ENCODE results near the gene PRKD1.
"Not testable (repeated sequence)": the region's sequence is repeated elsewhere in the genome, so short reads cannot be mapped to it uniquely, and the experiment has no call there.

Gene PRKD1

GRCh38 chr14:29799464-29800095, 128.1 kb downstream of the PRKD1 start:
- DNase-seq (ENCODE audit: low read depth in 2 of 2), result no peak

GRCh38 chr14:29798811-29799210, 128.8 kb downstream of the PRKD1 start:
- no peak for DNase-seq (ENCODE audit: low read depth in 2 of 2)

- no peak for DNase-seq (ENCODE audit: low read depth in 2 of 2)
These were observed 129.5 kb downstream of the PRKD1 start for GRCh38 chr14:29798108-29798663.

GRCh38 chr14:29796853-29797252, 130.8 kb downstream of the PRKD1 start:
- DNase-seq (ENCODE audit: low read depth in 2 of 2), result no peak

- DNase-seq (ENCODE audit: low read depth in 2 of 2), result no peak
These were observed 138.2 kb downstream of the PRKD1 start for GRCh38 chr14:29789475-29789874.

GRCh38 chr14:29788093-29788492, 139.6 kb downstream of the PRKD1 start:
- no peak for DNase-seq (ENCODE audit: low read depth in 2 of 2)

- DNase-seq (ENCODE audit: low read depth in 2 of 2), result no peak
These were observed 144.1 kb downstream of the PRKD1 start for GRCh38 chr14:29783556-29783955.

GRCh38 chr14:29782041-29782440, 145.6 kb downstream of the PRKD1 start:
- DNase-seq (ENCODE audit: low read depth in 2 of 2), result no peak

- DNase-seq (ENCODE audit: low read depth in 2 of 2), result not testable (repeated sequence)
These were observed 150.5 kb downstream of the PRKD1 start for GRCh38 chr14:29777142-29777541.

- DNase-seq (ENCODE audit: low read depth in 2 of 2), result no peak
These were observed 153.7 kb downstream of the PRKD1 start for GRCh38 chr14:29773990-29774389.

- DNase-seq (ENCODE audit: low read depth in 2 of 2), result no peak
These were observed 164.2 kb downstream of the PRKD1 start for GRCh38 chr14:29763342-29763858.

- no peak for DNase-seq (ENCODE audit: low read depth in 2 of 2)
These were observed 167.9 kb downstream of the PRKD1 start for GRCh38 chr14:29759521-29760340.

GRCh38 chr14:29757711-29758233, 169.9 kb downstream of the PRKD1 start:
- no peak for DNase-seq (ENCODE audit: low read depth in 2 of 2)

GRCh38 chr14:29757188-29757680, 170.4 kb downstream of the PRKD1 start:
- DNase-seq (ENCODE audit: low read depth in 2 of 2), result no peak

- DNase-seq (ENCODE audit: low read depth in 2 of 2), result no peak
These were observed 171.6 kb downstream of the PRKD1 start for GRCh38 chr14:29756019-29756385.

GRCh38 chr14:29755311-29756018, 172.2 kb downstream of the PRKD1 start:
- no peak for DNase-seq (ENCODE audit: low read depth in 2 of 2)

- DNase-seq (ENCODE audit: low read depth in 2 of 2), result no peak
These were observed 173.5 kb downstream of the PRKD1 start for GRCh38 chr14:29754134-29754533.

- DNase-seq (ENCODE audit: low read depth in 2 of 2), result no peak
These were observed 175.3 kb downstream of the PRKD1 start for GRCh38 chr14:29752221-29752923.

- no peak for DNase-seq (ENCODE audit: low read depth in 2 of 2)
These were observed 177.8 kb downstream of the PRKD1 start for GRCh38 chr14:29749829-29750228.

- DNase-seq (ENCODE audit: low read depth in 2 of 2), result no peak
These were observed 178.3 kb downstream of the PRKD1 start for GRCh38 chr14:29749327-29749726.

- DNase-seq (ENCODE audit: low read depth in 2 of 2), result no peak
These were observed 181.8 kb downstream of the PRKD1 start for GRCh38 chr14:29745863-29746262.

Data from stimulated activated CD8-positive, alpha-beta memory T cell treated with anti-CD3 and anti-CD28 coated beads, Interleukin-15, amount 100 ng/mL, for 48 hours (primary cell).